Left renal pelvis (tissue), 4 donors: ENCODE measurements around the gene ZNF146. TPM values are rescaled to one million over a fixed set of nuclear protein-coding genes. Genes with fewer than 3 reads are reported as not detected.
"Not testable (repeated sequence)": the region's sequence is repeated elsewhere in the genome, so short reads cannot be mapped to it uniquely, and the experiment has no call there.

ENCODE experiments used
- DNase-seq, 4 donors: peaks; one replicate each; pipeline ENCODE4 v3.0.0-alpha.2; 2013; ENCODE audit warnings: low read depth in 4 of 4, low spot score in 3 of 4
- polyA plus RNA-seq, 4 donors: library from polyadenylated mRNA; unstranded; fragments of 120-200 nt; gene quantifications; one replicate each; pipeline ENCODE4 v1.2.1, GENCODE V29; 2013; ENCODE audit not compliant: insufficient read length in 4 of 4

ZNF146 gene
- polyA plus RNA-seq, 4 donors, result 120 to 179 (median 134) TPM

- DNase-seq, result not testable (repeated sequence)
These were observed 53.2 kb downstream of the ZNF146 start for GRCh38 chr19:36268081-36268480.

GRCh38 chr19:36268591-36268990 is 53.7 kb downstream of the ZNF146 start:
- not testable (repeated sequence) for DNase-seq

DNA sequence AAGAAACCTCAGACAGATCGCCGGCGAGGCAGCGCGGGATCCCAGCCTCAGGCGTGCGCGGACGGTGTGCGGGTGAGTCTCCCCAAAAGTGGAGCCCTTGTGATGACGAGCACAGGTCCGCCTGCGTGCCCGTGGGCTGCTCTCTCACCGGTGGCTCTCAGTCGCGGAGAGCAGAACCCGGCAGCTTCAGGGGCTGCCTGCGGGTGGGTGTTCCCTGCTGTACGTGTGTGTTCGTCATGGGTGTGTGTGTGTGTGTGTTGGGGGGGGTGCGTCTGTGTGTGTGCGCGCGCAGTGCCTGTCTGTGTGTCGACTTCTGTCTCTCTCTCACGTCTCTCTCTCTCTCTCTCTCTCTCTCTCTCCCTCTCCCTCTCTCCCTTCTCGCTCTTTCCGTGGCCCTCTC is 54.4 kb downstream of the ZNF146 start:
- not testable (repeated sequence) for DNase-seq

Other genes with a start within 250 kb of the ZNF146 start
- gene SDHAF1, start 219.9 kb upstream of the ZNF146 start, polyA plus RNA-seq, result 10 to 100 TPM; 10.6 to 17.5 (median 11.4) TPM
- gene SYNE4, start 206.3 kb upstream of the ZNF146 start, polyA plus RNA-seq, result 10 to 100 TPM in 2 of 4 donors, 1 to 10 TPM in 2; 1.7 to 15.3 (median 10.0) TPM
- 10 to 100 TPM; 12.4 to 19.0 (median 15.4) TPM for gene ALKBH6, start 200.9 kb upstream of the ZNF146 start, polyA plus RNA-seq
- 10 to 100 TPM; 58.8 to 71.4 (median 59.9) TPM for gene CLIP3, start 182.2 kb upstream of the ZNF146 start, polyA plus RNA-seq
- gene THAP8, start 160.8 kb upstream of the ZNF146 start, polyA plus RNA-seq, result 10 to 100 TPM in 2 of 4 donors, 1 to 10 TPM in 2; 6.6 to 15.0 (median 10.2) TPM
- gene WDR62, start 160.2 kb upstream of the ZNF146 start, polyA plus RNA-seq, result 1 to 10 TPM; 3.2 to 6.4 (median 4.3) TPM
- not detected for gene OVOL3, start 104.0 kb upstream of the ZNF146 start, polyA plus RNA-seq
- gene POLR2I, start 100.2 kb upstream of the ZNF146 start, polyA plus RNA-seq, result 10 to 100 TPM; 38.9 to 68.6 (median 42.7) TPM
- gene TBCB, start 99.6 kb upstream of the ZNF146 start, polyA plus RNA-seq, result 100 to 1,000 TPM; 101 to 135 (median 111) TPM
- gene CAPNS1, start 75.0 kb upstream of the ZNF146 start, polyA plus RNA-seq, result 100 to 1,000 TPM; 461 to 599 (median 568) TPM
- 10 to 100 TPM; 22.8 to 44.9 (median 27.0) TPM for gene COX7A1, start 62.7 kb upstream of the ZNF146 start, polyA plus RNA-seq
- 1 to 10 TPM; 5.5 to 9.1 (median 6.6) TPM for gene ZNF565, start 441 bp upstream of the ZNF146 start, polyA plus RNA-seq
- gene ZFP14, start 164.1 kb downstream of the ZNF146 start, polyA plus RNA-seq, result 10 to 100 TPM in 3 of 4 donors, 1 to 10 TPM in 1; 9.4 to 14.0 (median 13.4) TPM
- gene ZFP82, start 203.5 kb downstream of the ZNF146 start, polyA plus RNA-seq, result 10 to 100 TPM; 14.2 to 17.7 (median 14.7) TPM